KG1 (cell line): ENCODE measurements around the gene B4GAT1.
"Not testable (repeated sequence)": the region's sequence is repeated elsewhere in the genome, so short reads cannot be mapped to it uniquely, and the experiment has no call there.

Source experiments
- DNase-seq: peaks from one replicate; lab custom pipeline; 2025; lab: John Stamatoyannopoulos, UW

The B4GAT1 gene

DNA sequence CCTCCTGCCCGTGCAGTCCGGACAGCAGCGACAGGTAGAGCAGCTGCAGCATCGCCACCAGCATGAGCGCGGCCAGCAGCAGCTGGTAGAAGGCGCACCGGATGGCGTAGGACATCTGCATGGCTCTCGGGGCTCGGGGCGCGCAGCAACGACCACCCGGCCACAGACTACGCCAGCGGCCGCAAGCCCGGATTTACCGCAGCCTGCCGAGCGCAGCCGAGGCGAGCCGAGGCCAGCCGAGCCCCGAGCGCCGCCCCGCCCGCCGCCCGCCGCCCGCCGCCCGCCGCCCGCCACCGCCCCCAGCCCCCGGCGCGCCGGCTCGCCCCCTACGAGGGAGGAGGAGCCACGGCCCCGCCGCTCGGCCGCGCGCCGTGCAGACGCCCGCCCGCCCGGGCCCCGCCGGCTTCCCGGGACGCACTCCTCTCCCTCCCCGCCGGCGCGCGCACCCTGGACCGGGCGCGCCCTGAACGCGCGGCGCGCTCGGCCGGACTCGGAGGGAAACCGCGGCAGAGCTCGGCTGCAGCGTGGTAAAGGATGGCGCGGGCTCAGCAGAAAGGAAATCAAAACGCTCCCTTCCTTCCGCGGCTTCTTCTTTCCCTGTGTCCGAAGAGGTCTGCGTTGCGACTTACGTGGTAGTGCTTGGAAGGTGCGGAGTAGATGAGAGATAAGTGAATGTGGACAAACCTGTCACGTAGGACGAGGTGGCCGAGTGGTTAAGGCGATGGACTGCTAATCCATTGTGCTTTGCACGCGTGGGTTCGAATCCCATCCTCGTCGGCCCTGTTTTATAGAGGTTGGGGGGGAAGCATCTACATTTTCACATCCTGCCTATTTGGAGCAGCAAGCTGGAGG lies at the start of gene B4GAT1:
B4GAT1 (minus strand) TSS at position 205 of the 852 bp plus-strand sequence; CDS start at position 121, 84 bp downstream.
- peak; percentile 91 for DNase-seq

DNA sequence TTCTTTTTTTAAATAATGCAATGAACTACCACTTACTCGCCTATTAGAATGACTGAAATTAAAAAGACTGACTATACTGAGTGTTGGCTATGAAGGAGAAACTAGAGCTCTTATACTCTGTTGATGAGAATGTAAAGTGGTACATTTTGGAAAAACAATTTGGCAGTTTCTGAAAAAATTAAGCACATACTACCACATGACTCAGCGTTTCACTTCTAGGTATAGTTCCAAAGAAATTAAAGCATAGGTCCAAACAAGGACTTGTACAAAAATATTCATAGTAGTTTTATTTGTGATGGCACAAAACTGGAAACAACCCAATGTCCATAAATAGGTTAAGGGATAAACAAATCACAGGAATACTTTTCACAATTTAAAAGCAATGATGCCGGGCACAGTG lies 46.5 kb upstream of the B4GAT1 start:
- no peak for DNase-seq

DNA sequence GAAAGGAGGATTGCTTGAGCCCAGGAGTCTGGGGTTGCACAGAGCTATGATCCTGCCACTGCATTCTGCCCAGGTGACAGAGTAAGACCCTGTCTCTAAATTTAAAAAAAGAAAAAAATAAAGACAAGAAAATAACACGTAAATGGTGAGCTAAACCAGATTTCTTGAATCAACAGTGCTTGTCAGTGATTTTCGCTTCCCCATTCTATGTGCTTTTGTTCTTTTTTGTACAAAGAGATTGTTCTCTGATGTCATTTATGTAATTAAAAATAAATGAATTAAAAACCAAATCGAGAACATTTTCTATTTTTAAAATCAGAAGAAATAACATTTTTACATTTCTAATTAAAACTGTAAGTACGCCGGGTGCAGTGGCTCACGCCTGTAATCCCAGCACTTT lies 43.9 kb upstream of the B4GAT1 start:
- DNase-seq, result no peak

DNA sequence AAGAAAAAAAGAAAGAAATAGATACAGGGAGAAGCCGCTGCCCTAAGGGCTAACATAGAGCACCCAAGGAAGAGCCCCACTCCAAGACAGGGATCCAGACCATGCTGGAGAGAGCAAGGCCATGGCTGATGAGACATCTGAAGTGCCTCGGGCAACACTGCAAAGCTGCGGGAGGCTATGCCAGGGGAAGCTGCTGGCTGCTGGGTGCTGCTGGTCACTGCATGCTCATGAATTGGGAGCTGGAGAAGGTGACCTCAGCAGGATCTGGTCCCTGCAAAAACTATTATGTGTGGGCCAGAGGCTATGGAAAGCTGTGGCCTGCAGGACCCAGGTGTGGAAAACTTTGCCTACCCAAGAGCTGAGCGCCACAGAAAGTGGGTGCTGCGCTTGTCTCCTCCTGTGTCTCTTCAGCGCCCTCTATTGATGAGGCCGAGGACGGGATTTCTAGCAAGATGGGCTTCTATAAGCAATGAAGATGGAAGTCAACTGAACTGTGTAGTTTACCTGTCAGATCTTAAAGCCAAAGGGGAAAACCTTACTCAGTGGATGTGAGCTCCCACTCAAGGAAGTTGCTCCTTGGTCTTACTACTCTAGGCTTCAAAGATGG lies 41.5 kb upstream of the B4GAT1 start:
- DNase-seq, result peak; percentile 61

DNA sequence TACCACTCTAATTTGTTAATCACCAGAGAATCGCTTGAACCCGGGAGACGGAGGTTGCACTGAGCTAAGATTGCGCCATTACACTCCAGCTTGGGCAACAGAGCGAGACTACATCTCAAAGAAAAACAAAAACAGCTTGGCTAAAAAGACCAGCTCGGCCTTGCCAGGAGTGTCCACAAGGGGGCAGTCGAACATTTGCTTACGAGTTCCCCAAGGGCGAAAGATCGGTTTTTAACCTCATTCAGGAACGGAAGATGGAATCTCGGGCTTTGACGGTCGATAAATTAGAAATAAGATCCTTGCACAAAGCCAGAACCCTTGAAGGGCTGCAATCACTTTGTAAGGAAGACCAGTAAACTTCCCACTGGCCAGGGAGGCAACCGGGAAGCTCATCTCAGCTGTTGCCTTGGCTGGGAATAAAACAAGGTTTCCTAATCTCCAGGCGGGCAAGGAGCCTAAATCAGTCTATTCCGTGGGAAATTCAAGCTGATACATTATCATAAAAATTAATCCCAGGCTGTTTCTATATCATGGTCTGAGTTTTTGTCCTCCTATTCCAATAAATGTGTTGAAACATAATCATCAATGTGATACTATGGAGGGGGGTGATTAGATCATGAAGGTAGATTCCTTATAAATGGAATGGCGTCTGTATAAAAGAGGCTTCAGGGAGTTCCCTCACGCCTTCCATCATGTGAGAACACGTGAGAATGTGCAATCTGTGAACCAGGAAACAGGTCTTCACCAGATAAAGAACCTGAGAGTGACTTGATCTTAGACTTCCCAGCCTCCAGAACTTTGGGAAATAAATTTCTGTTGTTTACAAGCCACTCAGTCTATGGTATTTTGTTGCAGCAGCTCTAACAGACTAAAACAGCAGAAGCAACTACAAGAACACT lies 39.0 kb upstream of the B4GAT1 start:
- DNase-seq, result peak; percentile 85

DNA sequence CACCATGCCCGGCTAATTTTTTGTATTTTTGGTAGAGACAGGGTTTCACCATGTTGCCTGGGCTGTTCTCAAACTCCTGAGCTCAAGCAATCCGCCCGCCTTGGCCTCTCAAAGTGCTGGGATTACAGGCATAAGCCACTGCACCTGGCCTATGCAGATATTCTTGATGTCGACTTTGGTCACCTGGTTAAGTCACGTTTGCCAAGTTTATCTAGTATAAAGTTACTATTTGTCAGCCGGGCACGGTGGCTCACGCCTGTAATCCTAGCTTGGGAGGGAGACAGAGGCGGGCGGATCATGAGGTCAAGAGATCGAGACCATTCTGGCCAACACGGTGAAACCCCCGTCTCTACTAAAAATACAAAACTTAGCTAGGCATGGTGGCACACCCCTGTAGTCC lies 36.9 kb upstream of the B4GAT1 start:
- not testable (repeated sequence) for DNase-seq

DNA sequence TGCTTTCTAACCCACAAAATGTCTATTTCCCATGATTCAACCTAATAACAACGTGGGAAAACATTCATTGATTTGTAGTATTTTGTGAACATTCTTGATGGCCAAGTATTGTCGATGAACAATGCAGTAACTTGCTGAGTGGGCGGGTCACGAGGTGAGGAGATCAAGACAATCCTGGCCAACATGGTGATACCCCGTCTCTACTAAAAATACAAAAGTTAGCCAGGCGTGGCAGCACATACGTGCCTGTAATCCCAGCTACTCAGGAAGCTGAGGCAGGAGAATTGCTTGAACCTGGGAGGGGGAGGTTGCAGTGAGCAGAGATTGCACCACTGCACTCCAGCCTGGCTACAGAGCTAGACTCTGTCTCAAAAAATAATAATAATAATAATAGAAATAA lies 32.8 kb upstream of the B4GAT1 start:
- DNase-seq, result not testable (repeated sequence)

DNA sequence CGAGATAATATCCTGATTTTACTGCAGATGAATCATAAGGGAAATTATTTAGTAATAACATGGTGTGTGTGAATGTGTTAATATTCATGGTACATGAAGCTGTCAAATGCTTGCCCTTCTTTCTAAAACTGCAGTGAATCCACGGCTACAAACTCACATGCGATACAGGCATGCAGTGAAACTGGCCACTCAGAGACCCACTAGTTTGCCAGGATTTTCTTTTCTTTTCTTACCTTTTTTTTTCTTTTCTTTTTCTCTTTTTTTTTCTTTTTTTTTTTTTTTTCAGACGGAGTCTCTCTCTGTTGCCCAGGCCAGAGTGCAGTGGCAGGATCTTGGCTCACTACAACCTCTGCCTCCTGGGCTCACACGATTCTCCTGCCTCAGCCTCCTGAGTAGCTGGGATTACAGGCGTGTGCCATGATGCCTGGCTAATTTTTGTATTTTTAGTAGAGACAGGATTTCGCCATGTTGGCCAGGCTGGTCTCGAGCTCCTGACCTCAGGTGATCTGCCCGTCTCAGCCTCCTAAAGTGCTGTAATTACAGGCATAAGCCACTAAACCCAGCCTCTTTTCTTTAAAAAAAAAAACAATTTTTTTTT lies 26.4 kb upstream of the B4GAT1 start:
- not testable (repeated sequence) for DNase-seq

DNA sequence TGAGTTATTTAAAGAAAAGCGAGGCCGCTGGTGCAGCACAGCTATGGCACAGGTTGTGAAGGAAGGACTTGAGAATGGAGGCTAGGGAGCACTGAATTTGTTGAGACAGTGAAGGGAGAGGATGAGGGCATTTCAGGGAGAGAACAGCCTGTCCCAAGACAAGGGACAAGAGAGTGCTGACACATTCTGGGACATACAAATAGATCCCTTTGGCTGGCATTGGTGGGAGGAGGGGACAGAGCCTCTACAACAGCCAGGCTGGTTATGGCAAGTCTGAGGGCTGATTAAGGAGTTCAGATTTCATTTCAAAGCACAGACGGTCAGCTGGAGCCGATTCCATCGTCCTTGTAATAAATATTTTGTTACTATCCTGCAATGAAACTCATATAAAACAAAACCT lies 25.8 kb upstream of the B4GAT1 start:
- DNase-seq, result no peak

DNA sequence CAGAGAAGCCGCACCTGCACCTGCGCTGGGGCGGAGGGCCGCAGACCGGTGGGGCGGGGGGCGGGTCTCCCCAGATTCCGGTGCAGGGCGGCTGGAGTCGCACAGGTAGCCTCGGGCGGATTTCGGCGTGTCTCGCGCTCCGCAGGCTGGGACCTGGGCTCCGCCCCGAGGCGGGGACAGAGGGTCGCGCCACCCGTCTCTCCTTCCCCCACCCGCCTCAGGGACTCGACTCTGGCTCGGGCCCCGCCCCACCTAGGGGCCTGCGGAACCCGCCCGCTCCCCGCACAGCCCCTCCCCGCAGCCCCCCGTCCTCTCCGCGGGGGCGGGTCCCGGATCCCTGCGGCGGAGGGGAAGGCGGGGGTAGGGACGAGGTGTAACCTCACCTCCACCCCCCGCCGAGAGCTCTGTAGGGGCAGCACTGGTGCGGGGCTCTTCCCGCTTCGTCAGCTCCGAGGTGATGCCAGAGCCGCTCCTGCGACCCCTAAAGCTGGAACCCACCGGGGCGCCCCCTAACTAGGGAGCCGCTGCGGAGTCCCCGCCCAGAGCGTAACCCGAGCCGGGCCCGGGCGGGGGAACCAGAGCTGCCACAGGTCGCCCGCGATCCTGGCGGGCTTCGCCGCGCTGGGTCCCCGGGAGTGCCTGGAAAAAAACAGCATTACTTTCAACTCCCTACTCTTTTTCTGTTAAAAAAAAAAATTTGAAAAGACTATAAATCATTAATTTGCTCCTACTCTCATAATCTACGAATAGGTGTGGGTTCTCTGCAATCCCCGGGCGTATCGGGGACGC lies 24.4 kb upstream of the B4GAT1 start, which contains the start of gene SLC29A2:
SLC29A2 (minus strand) TSS at position 134 of the 789 bp plus-strand sequence. CDS start 169 bp downstream, outside the sequence.
- peak; percentile 85 for DNase-seq

DNA sequence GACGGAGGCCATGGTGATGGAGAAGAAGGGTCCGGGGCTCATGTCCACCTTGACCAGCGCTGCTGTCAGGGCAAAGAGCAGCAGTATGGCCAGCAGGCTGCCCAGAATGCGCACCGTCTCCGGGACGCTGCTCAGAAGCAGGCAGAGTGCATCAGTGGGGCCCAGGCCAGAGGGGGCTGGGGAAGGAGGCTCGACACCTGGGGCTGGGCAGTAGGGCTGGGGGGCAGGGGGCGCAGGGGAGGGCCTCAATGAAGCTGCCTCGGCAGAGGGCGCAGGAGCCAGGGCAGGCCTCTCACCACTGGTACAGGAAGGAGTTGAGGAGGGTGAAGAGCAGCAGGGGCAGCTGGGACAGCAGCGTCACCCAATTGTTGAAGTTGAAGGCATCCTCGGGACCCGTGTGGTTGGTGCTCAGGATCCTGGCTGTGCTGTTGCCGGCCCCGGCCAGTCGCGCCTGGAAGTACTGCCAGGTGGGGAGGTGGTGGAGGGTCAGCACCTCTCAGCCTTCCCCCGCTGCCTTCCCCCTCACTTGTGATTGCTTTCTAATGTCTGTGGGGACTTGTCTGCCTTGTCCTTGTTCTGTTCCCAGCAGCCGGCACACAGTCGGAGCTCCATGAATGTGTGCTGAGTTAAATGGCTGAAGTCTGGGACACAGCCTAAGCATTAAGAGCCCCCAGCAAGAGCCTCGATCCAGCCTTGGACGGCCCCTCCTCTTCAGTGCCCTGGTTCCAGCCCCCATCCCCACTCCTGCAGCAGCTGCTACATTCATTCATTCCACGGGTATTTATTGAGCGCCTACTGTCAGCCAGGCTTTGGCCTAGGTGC lies 21.9 kb upstream of the B4GAT1 start:
- DNase-seq, result no peak

DNA sequence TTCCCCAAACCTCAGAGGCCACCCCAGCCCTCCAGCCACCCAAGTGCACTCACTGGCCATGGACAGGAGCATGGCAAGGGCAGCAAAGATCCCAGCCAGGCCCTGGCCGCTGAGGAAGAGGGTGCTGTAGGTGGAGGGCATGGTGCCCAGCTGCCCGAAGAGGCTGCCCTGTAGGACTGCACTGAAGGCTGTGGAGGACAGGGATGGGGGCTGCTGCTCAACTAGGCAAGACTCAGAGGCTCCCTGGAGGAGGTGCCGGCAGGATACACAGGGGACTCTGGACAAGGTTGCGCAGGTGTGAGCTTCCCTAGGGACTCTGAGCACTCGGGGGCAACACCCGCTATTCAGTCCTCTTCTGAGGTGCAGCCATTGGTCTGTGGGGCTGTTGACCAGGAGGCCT lies 21.1 kb upstream of the B4GAT1 start:
- DNase-seq, result no peak

DNA sequence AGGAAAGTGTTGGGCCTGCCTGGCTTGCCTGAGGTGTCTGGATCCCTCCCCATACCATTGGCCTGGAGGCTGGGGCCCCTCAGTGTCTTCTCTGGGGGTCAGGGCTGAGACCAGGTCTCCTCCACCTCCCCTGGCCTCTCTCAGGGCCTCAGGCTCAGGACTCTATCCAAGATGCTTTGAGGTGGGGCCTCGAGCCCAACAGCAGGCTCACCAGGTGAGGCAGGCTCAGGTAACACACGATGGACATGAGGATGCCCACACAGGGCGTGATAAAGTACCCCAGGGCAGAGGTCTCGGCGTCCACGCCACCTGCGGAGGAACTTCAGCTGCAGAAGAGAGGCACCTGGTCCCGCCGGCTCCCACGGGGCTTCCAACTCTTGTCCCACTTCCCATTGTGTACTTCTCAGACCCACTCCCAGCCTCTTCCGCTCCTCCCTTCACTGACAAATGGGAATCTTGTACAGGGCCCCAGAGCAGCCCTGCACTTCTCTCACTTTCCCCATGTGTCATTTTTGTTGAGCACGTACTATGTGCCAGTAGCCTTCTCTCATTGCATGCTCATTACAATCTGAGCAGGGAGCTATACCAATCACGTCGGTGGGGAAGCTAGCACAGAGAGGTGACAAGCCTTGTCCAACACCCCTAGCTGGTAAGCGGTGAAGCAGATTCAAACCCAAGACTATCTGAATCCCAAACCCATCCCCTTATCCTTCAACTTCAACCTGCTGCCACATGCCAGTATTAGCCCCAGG lies 20.3 kb upstream of the B4GAT1 start:
- DNase-seq, result no peak

DNA sequence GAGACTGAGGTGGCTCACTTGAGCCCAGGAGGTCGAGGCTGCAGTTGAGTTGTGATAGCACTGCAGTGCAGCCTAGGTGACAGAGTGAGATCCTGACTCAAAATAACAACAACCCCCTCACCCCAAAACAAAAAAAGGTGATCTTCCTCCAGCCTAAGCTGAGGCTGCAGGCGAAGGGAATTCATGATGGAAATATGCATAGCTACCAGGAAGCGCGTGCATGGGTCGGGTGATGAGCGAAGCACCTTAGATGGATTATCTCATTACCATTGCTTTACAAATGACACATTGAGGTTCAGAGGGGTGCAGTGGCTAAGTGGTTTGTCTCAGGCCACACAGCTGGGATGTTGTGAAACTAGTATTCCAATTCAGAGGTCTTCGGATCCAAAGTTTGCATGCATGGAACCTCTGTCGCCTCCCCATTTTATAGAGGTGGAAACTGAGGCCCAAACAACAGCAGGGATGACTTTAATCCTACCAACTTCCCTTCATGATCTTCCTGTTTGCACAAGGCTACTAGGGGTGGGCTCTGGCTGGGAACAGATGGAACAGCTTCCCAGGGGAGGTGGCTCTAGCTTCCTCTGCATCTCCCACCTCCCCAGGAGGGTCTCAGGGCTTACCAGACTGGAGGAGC lies 19.5 kb upstream of the B4GAT1 start:
- DNase-seq, result no peak

DNA sequence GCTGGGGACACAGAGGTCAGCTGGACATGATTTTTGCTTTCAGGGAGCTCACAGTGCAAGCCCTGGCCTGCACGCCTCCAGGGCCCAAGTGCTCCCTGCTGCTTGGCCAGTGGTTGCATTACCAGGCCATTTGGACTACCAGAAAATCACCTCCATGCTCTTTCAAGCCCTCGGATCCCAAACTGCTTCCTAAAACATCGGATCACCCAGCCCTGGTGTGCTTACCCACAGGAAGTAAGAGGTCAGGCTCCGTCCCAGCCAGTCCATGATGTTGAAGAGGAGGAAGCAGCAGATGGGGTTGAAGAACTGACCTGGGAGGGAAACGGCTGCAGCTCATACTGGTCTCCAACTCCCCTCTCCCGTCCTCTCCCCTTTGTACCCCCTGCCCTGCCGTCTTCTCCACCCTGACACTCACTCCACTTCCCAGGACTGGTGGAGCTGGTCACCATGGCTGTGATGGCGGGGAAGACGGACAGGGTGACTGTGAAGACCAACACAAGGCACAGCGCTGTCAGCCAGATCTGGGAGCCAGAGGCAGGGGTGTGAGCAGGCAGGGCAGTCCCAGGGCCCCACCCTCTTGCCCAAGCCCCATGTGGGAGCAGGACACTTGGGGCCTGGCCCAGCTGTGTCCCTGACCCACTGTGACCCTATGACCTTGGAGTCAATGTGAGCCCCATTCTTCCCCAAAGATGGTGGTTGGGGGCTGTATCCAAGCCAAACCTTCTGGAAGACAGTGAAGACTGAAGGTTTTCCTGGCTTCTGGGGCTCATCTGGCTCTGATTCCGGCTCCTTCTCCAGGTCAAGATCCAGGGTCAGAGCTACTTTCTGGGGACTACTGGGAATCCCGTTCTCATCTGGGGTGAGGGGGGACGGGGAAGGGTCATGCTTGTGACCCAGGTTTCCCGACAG lies 18.5 kb upstream of the B4GAT1 start:
- no peak for DNase-seq

DNA sequence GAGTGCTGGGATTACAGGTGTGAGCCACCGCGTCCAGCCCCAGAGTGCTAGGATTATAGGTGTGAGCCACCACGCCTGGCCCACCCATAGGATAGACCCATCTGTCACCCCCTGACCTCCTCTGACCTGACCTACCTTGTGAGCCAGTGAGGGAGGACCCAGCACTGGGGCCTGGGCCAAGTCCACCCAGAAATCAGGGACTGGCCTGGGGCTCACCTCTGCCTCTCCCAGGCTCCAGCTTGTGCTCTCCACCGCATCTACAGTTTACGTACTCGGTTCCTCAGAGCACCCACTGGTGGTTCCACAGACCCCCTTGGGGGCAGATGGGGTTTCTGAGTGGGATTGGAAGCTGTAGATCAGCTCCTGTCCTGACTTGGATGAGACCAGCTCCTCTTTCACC lies 17.7 kb upstream of the B4GAT1 start:
- no peak for DNase-seq

DNA sequence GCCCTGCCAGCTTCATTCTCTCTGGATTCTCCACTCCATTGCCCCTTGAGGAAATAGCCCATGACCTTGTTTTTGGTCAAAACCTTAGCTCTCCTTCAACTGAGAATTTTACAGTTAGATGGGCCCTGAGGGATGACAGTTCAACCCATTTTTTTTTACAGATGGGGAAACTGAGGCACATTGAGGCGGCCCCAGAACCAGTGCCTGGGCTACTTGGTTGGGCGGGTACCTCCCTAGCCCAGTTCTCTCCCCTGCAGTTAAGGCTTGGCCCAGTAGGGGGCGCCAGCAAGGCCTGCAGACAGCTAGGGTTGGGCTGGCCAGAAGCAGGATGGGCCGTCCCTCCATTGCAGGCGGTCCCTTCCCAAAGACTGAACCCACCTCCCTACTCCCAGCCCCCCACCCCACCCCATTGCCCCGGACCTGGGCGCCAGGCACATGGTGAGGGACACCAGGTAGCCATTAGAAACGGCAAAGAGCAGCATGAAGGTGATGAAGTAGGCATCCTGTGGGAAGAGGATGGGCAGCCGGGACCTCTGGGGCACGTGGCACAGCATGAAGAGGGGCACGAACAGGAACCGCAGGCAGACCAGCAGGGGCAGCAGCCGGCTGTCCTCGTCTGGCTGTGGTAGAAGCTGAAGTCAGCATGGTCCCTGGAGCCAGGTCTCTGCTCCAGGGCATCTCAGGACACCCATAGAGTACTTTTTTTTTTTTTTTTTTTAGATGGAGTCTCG lies 16.5 kb upstream of the B4GAT1 start:
- no peak for DNase-seq
